Measurements from ENCODE around the gene NBDY. TPM values are rescaled to one million over a fixed set of nuclear protein-coding genes. Genes with fewer than 3 reads are reported as not detected.

NBDY gene
- total and polyA plus RNA-seq, 4 donors, result 0.84 to 10.4 (median 5.2) TPM

GRCh38 chrX:56782352-56782751, 53.3 kb downstream of the NBDY start:
- H3K4me1 ChIP-seq (ENCODE audit: control insufficient read depth in 4 of 4, insufficient read depth in 4 of 4, low read length in 3 of 4), result peaks cover 2 to 20% (median 14%) of the 10 kb centered on the region in 4 donors
- TF ChIP-seq FOXA2 (IDR thresholded peaks at IDR 0.05) (no peak), NR2F2 (IDR thresholded peaks at IDR 0.05) (no peak), REST (IDR thresholded peaks at IDR 0.05) (no peak), JUND (IDR thresholded peaks at IDR 0.05) (no peak), MAX (IDR thresholded peaks at IDR 0.05) (no peak), RAD21 (IDR thresholded peaks at IDR 0.05) (no peak), HNF4G (IDR thresholded peaks at IDR 0.05) (no peak), EGR1 (IDR thresholded peaks at IDR 0.05; ENCODE audit: low read depth in 2 of 2) (no peak), FOXA1 (IDR thresholded peaks at IDR 0.05) (no peak), TAF1 (conservative IDR thresholded peaks at IDR 0.05) (no peak), CTCF (IDR thresholded peaks at IDR 0.05; ENCODE audit: low read depth, low read length, missing input control) (no peak), SP1 (IDR thresholded peaks at IDR 0.05) (no peak), ZBTB33 (IDR thresholded peaks at IDR 0.05) (no peak), ATF3 (IDR thresholded peaks at IDR 0.05) (no peak), RXRA (IDR thresholded peaks at IDR 0.05) (no peak), YY1 (IDR thresholded peaks at IDR 0.05) (no peak)
- H3K9me3 ChIP-seq (ENCODE audit: control insufficient read depth in 4 of 4, low read length in 3 of 4), result no peaks in the 10 kb centered on the region
- WGBS, result 33% methylated on average over 2 of the region's 2 CpGs
- no peak overlapping the region for H3K9ac ChIP-seq (ENCODE audit: low read depth in 1 of 2, low read length in 2 of 2)
- H3K4me3 ChIP-seq (ENCODE audit: low read depth in 1 of 3, low read length in 3 of 3), result no peak overlapping the region
- H3K27me3 ChIP-seq (ENCODE audit: control insufficient read depth in 4 of 4, insufficient read depth in 4 of 4, low read length in 3 of 4), result no peaks in the 10 kb centered on the region
- no peak for DNase-seq (ENCODE audit: low spot score)
- H3K27ac ChIP-seq (ENCODE audit: low read depth in 1 of 2, low read length in 2 of 2), result no peak overlapping the region
- peaks cover 0 to 3% (median 0%) of the 10 kb centered on the region in 4 donors for H3K36me3 ChIP-seq (ENCODE audit: control insufficient read depth in 4 of 4, insufficient read depth in 3 of 4, low read depth in 1 of 4, low read length in 3 of 4)
